T-helper 2 cell treated with Interferon-gamma antibody and Interleukin-4, amounts not matched to agents 5 μg/mL and 100 μg/mL, for 36 hours (primary cell): ENCODE results near the gene CNNM2.
"Not testable (repeated sequence)": the region's sequence is repeated elsewhere in the genome, so short reads cannot be mapped to it uniquely, and the experiment has no call there.

Experiments
- DNase-seq: peaks from one replicate; pipeline ENCODE4 v3.0.0; 2021; ENCODE audit warnings: low spot score
- H3K27ac Mint-ChIP-seq: one replicate; pipeline ENCODE4 v1.8.0; 2021; ENCODE audit warnings: mild to moderate bottlenecking, mixed read lengths
- H3K27me3 Mint-ChIP-seq: one replicate; pipeline ENCODE4 v1.8.0; 2021; ENCODE audit warnings: low read depth, mixed read lengths
- H3K36me3 Mint-ChIP-seq: one replicate; pipeline ENCODE4 v1.8.0; 2021; ENCODE audit warnings: low read depth, mixed read lengths
- H3K4me1 Mint-ChIP-seq: one replicate; pipeline ENCODE4 v1.8.0; 2021; ENCODE audit warnings: low read depth, mixed read lengths
- H3K4me3 Mint-ChIP-seq: one replicate; pipeline ENCODE4 v1.8.0; 2022; ENCODE audit warnings: mild to moderate bottlenecking, moderate library complexity, mixed read lengths
- H3K9me3 Mint-ChIP-seq: one replicate; pipeline ENCODE4 v1.8.0; 2021; ENCODE audit warnings: mixed read lengths

Gene CNNM2

DNA sequence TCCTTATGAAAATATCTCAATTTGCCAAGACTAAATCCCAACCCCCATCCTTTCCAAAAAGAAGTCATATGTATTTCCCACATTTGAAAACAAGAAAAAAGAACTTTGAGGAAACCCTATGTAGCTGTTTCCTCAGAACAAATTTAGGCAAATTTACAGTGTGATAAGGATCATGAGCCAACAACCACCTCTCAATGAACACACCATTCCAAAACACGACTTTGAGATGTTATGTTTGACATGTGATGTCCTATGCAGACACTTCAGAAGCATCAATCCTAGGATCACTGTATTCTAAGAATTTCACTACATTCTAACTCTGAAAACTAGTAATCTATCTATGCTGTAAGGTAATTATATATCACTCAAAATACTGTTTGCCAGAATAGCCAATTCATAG lies 212.8 kb downstream of the CNNM2 start:
- Mint-ChIP-seq H3K4me1 (peaks cover 8% of the 10 kb centered on the region), H3K27ac (no peak overlapping the region), H3K4me3 (no peak overlapping the region), H3K27me3 (no peaks in the 10 kb centered on the region), H3K36me3 (peaks cover 52% of the 10 kb centered on the region), H3K9me3 (peaks cover 4% of the 10 kb centered on the region)
- no peak for DNase-seq

DNA sequence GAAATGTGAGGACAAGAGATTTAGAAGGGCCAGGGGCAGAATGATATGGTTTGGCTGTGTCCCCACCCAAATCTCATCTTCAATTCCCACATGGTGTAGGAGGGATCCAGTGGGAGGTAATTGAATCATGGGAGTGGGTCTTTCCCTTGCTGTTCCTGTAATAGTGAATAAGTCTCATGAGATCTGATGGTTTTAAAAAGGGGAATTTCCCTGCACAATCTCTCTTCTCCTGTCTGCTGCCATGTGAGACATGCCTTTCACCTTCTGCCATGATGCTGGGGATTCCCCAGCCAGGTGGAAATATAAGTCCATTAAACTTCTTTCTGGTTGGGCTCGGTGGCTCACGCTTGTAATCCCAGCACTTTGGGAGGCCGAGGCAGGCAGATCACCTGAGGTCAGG lies 217.1 kb downstream of the CNNM2 start:
- not testable (repeated sequence) for DNase-seq, H3K4me1 Mint-ChIP-seq, H3K4me3 Mint-ChIP-seq, H3K27ac Mint-ChIP-seq, H3K27me3 Mint-ChIP-seq, H3K9me3 Mint-ChIP-seq
- H3K36me3 Mint-ChIP-seq, result peaks cover 60% of the 10 kb centered on the region

DNA sequence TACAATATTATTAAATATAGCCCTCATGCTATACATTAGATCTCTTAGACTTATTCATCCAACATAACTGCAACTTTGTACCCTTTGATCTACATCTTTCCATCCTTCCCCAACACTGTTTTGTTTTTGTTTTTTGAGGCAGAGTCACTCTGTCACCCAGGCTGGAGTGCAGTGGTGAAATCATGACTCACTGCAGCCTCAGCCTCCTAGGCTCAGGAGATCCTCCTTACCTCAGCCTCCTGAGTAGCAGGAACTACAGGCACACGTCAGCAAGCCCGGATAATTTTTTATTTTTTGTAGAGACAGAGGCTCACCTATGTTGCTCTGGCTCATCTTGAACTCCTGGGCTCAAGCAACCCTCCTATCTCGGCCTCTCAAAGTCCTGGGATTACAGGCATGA lies 221.7 kb downstream of the CNNM2 start:
- Mint-ChIP-seq H3K27ac (no peak overlapping the region), H3K4me3 (no peak overlapping the region), H3K27me3 (no peaks in the 10 kb centered on the region), H3K9me3 (peaks cover 3% of the 10 kb centered on the region), H3K36me3 (peaks cover 41% of the 10 kb centered on the region), H3K4me1 (peaks cover 3% of the 10 kb centered on the region)
- DNase-seq, result no peak
